SK-N-SH treated with all-trans-retinoic acid at 6 μM for 48 hours (cell line): ENCODE results near the gene RBM33.

Experiments used
- ATAC-seq: fragments of 200-7000 bp; cut with Tn5 transposase; 3 replicates; pipeline ENCODE4 v1.9.1; 2020; ENCODE audit warnings: mild to moderate bottlenecking, moderate library complexity
- ARNTL ChIP-seq: fragments of 450-650 bp; formaldehyde crosslinking; IDR thresholded peaks from 2 replicates; pipeline ENCODE4 v1.5.0; 2020; ENCODE audit warnings: low read depth, mild to moderate bottlenecking, moderate library complexity, borderline replicate concordance
- BACH2 ChIP-seq: fragments of 250-450 bp; sonication (Bioruptor Pico); IDR thresholded peaks from 2 replicates; pipeline ENCODE4 v1.9.0; 2021; ENCODE audit warnings: mild to moderate bottlenecking, borderline replicate concordance
- CSDC2 ChIP-seq: fragments of 250-450 bp; sonication (Bioruptor Pico); IDR thresholded peaks from 2 replicates; pipeline ENCODE4 v1.5.0; 2020; ENCODE audit warnings: mild to moderate bottlenecking, moderate library complexity
- ESRRG ChIP-seq: fragments of 250-450 bp; sonication (Bioruptor Pico); IDR thresholded peaks from 2 replicates; pipeline ENCODE4 v1.6.1; 2021; ENCODE audit warnings: mild to moderate bottlenecking
- GLIS3 ChIP-seq: fragments of 250-450 bp; sonication (Bioruptor Pico); IDR thresholded peaks from 2 replicates; pipeline ENCODE4 v1.5.0; 2020; ENCODE audit warnings: mild to moderate bottlenecking, moderate library complexity
- ISL1 ChIP-seq: fragments of 250-450 bp; sonication (Bioruptor Pico); IDR thresholded peaks from 2 replicates; pipeline ENCODE4 v2.1.2; 2022; ENCODE audit warnings: mild to moderate bottlenecking, moderate library complexity
- OSR1 ChIP-seq: fragments of 250-450 bp; sonication (Bioruptor Pico); IDR thresholded peaks from 2 replicates; pipeline ENCODE4 v1.8.0; 2022; ENCODE audit warnings: moderate library complexity, mild to moderate bottlenecking, inconsistent platforms
- PPARA ChIP-seq: fragments of 250-450 bp; sonication (Bioruptor Pico); IDR thresholded peaks from 2 replicates; pipeline ENCODE4 v1.5.0; 2020; ENCODE audit warnings: mild to moderate bottlenecking, borderline replicate concordance
- SNAI2 ChIP-seq: fragments of 250-450 bp; sonication (Bioruptor Pico); IDR thresholded peaks from 2 replicates; pipeline ENCODE4 v1.5.0; 2020; ENCODE audit warnings: mild to moderate bottlenecking, moderate library complexity
- TCF4 ChIP-seq: fragments of 250-450 bp; sonication (Bioruptor Pico); IDR thresholded peaks from 2 replicates; pipeline ENCODE4 v1.8.0; 2021; ENCODE audit warnings: mild to moderate bottlenecking, moderate library complexity, borderline replicate concordance
- TOX ChIP-seq: fragments of 250-450 bp; sonication (Bioruptor Pico); IDR thresholded peaks from 2 replicates; pipeline ENCODE4 v1.8.0; 2021; ENCODE audit warnings: mild to moderate bottlenecking, moderate library complexity, borderline replicate concordance
- ZFP3 ChIP-seq: fragments of 250-450 bp; sonication (Bioruptor Pico); IDR thresholded peaks from 2 replicates; pipeline ENCODE4 v1.5.0; 2020; ENCODE audit warnings: mild to moderate bottlenecking, moderate library complexity
- ZFP30 ChIP-seq: fragments of 450-650 bp; formaldehyde crosslinking; IDR thresholded peaks from 2 replicates; pipeline ENCODE4 v1.5.0; 2022; ENCODE audit warnings: mild to moderate bottlenecking, moderate library complexity
- ZNF565 ChIP-seq: fragments of 450-650 bp; formaldehyde crosslinking; conservative IDR thresholded peaks from 2 replicates; pipeline ENCODE4 v1.5.0; 2020; ENCODE audit warnings: low read depth, mild to moderate bottlenecking, moderate library complexity
- ZNF70 ChIP-seq: fragments of 450-650 bp; formaldehyde crosslinking; IDR thresholded peaks from 2 replicates; pipeline ENCODE4 v1.5.0; 2020; ENCODE audit warnings: mild to moderate bottlenecking, moderate library complexity
- ZNF8 ChIP-seq: fragments of 450-650 bp; formaldehyde crosslinking; IDR thresholded peaks from 2 replicates; pipeline ENCODE4 v1.5.0; 2020; ENCODE audit warnings: mild to moderate bottlenecking, moderate library complexity
- TF ChIP-seq, protein P1 (sequence below): fragments of 250-450 bp; sonication (Bioruptor Pico); IDR thresholded peaks from 2 replicates; pipeline ENCODE4 v1.5.0; 2020; ENCODE audit warnings: mild to moderate bottlenecking, moderate library complexity
- TF ChIP-seq, protein P2 (sequence below): fragments of 250-450 bp; sonication (Bioruptor Pico); IDR thresholded peaks from 2 replicates; pipeline ENCODE4 v1.5.1; 2021; ENCODE audit warnings: mild to moderate bottlenecking, moderate library complexity
- TF ChIP-seq, protein P3 (sequence below): fragments of 250-450 bp; sonication (Bioruptor Pico); IDR thresholded peaks from 2 replicates; pipeline ENCODE4 v1.5.1; 2020; ENCODE audit warnings: low read depth, mild to moderate bottlenecking, moderate library complexity
- TF ChIP-seq, protein P4 (sequence below): fragments of 250-450 bp; sonication (Bioruptor Pico); IDR thresholded peaks from 2 replicates; pipeline ENCODE4 v1.8.0; 2020; ENCODE audit warnings: mild to moderate bottlenecking, moderate library complexity, borderline replicate concordance
- TF ChIP-seq, protein P5 (sequence below): fragments of 250-450 bp; sonication (Bioruptor Pico); IDR thresholded peaks from 2 replicates; pipeline ENCODE4 v1.8.0; 2021; ENCODE audit warnings: low read depth, mild to moderate bottlenecking, moderate library complexity, borderline replicate concordance

Gene RBM33

DNA sequence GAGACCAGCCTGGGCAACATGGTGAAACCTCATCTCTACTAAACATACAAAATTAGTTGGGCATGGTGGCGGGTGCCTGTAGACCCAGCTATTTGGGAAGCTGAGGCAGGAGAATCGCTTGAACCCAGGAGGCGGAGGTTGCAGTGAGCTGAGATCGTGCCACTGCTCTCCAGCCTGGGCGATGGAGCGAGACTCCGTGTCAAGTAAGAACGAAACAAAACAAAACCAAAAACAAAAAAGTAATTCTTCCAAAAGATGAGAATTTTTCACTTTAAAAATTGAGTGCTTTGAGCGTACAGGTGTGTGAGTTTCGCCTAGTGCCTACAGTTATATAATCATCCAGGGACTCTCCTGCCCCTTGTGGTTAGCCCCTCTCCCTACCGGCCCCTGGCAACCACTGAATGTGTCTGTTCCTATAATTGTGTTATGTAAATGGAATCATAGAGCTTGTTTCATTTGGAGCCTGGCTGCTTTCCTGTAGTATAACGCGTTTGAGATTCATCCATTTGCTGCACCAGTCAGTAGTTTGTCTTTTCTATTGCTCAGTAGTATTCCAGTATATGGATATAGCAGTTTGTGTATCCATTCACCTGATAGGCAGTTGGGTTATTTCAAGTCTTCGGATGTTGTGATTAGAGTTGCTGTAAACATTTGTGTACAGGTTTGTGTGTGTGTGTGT is 80.0 kb downstream of the RBM33 start (continued):
- TF ChIP-seq, protein P1, sequence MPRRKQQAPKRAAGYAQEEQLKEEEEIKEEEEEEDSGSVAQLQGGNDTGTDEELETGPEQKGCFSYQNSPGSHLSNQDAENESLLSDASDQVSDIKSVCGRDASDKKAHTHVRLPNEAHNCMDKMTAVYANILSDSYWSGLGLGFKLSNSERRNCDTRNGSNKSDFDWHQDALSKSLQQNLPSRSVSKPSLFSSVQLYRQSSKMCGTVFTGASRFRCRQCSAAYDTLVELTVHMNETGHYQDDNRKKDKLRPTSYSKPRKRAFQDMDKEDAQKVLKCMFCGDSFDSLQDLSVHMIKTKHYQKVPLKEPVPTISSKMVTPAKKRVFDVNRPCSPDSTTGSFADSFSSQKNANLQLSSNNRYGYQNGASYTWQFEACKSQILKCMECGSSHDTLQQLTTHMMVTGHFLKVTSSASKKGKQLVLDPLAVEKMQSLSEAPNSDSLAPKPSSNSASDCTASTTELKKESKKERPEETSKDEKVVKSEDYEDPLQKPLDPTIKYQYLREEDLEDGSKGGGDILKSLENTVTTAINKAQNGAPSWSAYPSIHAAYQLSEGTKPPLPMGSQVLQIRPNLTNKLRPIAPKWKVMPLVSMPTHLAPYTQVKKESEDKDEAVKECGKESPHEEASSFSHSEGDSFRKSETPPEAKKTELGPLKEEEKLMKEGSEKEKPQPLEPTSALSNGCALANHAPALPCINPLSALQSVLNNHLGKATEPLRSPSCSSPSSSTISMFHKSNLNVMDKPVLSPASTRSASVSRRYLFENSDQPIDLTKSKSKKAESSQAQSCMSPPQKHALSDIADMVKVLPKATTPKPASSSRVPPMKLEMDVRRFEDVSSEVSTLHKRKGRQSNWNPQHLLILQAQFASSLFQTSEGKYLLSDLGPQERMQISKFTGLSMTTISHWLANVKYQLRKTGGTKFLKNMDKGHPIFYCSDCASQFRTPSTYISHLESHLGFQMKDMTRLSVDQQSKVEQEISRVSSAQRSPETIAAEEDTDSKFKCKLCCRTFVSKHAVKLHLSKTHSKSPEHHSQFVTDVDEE (CRISPR knock-in tag): no peak
- TF ChIP-seq TOX (CRISPR knock-in tag) (no peak), ISL1 (no peak), ZNF565 (no peak), PPARA (CRISPR knock-in tag) (no peak), OSR1 (CRISPR knock-in tag) (no peak), TCF4 (CRISPR knock-in tag) (no peak), ZFP3 (no peak)
- TF ChIP-seq, protein P2, sequence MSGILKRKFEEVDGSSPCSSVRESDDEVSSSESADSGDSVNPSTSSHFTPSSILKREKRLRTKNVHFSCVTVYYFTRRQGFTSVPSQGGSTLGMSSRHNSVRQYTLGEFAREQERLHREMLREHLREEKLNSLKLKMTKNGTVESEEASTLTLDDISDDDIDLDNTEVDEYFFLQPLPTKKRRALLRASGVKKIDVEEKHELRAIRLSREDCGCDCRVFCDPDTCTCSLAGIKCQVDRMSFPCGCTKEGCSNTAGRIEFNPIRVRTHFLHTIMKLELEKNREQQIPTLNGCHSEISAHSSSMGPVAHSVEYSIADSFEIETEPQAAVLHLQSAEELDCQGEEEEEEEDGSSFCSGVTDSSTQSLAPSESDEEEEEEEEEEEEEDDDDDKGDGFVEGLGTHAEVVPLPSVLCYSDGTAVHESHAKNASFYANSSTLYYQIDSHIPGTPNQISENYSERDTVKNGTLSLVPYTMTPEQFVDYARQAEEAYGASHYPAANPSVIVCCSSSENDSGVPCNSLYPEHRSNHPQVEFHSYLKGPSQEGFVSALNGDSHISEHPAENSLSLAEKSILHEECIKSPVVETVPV (CRISPR knock-in tag): no peak

DNA sequence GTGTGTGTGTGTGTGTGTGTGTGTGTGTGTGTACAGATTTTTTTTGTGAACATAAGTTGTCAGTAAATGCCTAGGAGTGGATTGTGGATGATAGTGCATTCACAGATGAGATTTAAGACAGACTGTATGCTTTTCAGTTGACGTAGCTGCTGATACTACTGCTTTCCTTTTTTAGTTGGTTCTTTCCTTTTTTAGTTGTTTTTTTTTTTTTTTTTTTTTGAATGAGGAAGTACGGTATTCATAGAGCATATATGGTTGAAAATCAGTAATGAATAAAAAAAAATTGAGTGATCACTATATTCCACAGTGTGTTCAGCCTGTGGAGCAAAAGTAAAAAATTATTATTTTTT is 80.5 kb downstream of the RBM33 start:
- TF ChIP-seq ZNF8 (CRISPR knock-in tag): no peak
- no peak for TF ChIP-seq ZFP30 (CRISPR knock-in tag)
- no peak for TF ChIP-seq OSR1 (CRISPR knock-in tag)
- TF ChIP-seq, protein P3, sequence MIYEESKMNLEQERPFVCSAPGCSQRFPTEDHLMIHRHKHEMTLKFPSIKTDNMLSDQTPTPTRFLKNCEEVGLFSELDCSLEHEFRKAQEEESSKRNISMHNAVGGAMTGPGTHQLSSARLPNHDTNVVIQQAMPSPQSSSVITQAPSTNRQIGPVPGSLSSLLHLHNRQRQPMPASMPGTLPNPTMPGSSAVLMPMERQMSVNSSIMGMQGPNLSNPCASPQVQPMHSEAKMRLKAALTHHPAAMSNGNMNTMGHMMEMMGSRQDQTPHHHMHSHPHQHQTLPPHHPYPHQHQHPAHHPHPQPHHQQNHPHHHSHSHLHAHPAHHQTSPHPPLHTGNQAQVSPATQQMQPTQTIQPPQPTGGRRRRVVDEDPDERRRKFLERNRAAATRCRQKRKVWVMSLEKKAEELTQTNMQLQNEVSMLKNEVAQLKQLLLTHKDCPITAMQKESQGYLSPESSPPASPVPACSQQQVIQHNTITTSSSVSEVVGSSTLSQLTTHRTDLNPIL (CRISPR knock-in tag): no peak
- no peak for TF ChIP-seq GLIS3 (CRISPR knock-in tag)
- TF ChIP-seq ARNTL (CRISPR knock-in tag): no peak
- TF ChIP-seq CSDC2 (CRISPR knock-in tag): no peak
- no peak for TF ChIP-seq BACH2
- TF ChIP-seq, protein P2 (CRISPR knock-in tag): no peak
- no peak for TF ChIP-seq SNAI2 (CRISPR knock-in tag)
- no peak for ATAC-seq

DNA sequence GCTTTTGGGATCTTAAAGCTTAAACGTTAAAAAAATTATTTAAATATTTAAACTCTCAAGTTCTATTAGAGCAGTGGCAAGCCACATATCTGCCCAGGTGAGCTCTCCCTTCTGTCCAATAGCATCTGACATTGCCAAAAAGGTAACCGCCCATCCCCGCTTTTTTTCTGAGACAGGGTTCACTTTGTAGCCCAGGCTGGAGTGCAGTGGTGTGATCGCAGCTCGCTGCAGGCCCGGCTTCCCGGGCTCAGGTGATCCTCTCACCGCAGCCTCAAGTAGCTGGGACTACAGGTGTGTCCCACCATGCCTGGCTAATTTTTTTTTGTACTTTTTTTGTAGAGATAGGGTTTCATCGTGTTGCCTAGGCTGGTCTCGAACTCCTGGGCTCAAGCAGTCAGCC is 83.2 kb downstream of the RBM33 start:
- TF ChIP-seq CSDC2 (CRISPR knock-in tag) (no peak), ESRRG (CRISPR knock-in tag) (no peak), TOX (CRISPR knock-in tag) (no peak), GLIS3 (CRISPR knock-in tag) (no peak), ISL1 (no peak), SNAI2 (CRISPR knock-in tag) (no peak), ZFP30 (CRISPR knock-in tag) (no peak), ARNTL (CRISPR knock-in tag) (no peak), ZNF70 (CRISPR knock-in tag) (no peak), ZFP3 (no peak), TCF4 (CRISPR knock-in tag) (no peak)
- TF ChIP-seq, protein P4, sequence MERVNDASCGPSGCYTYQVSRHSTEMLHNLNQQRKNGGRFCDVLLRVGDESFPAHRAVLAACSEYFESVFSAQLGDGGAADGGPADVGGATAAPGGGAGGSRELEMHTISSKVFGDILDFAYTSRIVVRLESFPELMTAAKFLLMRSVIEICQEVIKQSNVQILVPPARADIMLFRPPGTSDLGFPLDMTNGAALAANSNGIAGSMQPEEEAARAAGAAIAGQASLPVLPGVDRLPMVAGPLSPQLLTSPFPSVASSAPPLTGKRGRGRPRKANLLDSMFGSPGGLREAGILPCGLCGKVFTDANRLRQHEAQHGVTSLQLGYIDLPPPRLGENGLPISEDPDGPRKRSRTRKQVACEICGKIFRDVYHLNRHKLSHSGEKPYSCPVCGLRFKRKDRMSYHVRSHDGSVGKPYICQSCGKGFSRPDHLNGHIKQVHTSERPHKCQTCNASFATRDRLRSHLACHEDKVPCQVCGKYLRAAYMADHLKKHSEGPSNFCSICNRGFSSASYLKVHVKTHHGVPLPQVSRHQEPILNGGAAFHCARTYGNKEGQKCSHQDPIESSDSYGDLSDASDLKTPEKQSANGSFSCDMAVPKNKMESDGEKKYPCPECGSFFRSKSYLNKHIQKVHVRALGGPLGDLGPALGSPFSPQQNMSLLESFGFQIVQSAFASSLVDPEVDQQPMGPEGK (CRISPR knock-in tag): no peak
- TF ChIP-seq, protein P5, sequence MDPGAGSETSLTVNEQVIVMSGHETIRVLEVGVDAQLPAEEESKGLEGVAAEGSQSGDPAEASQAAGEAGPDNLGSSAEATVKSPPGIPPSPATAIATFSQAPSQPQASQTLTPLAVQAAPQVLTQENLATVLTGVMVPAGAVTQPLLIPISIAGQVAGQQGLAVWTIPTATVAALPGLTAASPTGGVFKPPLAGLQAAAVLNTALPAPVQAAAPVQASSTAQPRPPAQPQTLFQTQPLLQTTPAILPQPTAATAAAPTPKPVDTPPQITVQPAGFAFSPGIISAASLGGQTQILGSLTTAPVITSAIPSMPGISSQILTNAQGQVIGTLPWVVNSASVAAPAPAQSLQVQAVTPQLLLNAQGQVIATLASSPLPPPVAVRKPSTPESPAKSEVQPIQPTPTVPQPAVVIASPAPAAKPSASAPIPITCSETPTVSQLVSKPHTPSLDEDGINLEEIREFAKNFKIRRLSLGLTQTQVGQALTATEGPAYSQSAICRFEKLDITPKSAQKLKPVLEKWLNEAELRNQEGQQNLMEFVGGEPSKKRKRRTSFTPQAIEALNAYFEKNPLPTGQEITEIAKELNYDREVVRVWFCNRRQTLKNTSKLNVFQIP (CRISPR knock-in tag): no peak
- TF ChIP-seq, protein P1 (CRISPR knock-in tag): no peak
- TF ChIP-seq, all 23 proteins: peak for 0
- no peak for ATAC-seq
